Measurements from ENCODE around the gene UBE2G1. TPM values are rescaled to one million over a fixed set of nuclear protein-coding genes. Genes with fewer than 3 reads are reported as not detected.
"Not testable (repeated sequence)": the region's sequence is repeated elsewhere in the genome, so short reads cannot be mapped to it uniquely, and the experiment has no call there.

The UBE2G1 gene
- total RNA-seq (2014; rRNA removed; shearing (Covaris generic)), result 65.6 and 67.3 TPM in 2 replicates
- polyA plus RNA-seq (2014; cell fraction: nucleus; rRNA removed), result 55.2 and 62.8 TPM in 2 replicates

- DNase-seq (ENCODE audit: extremely low read depth, low read depth), result peak; percentile 97
Observed at GRCh38 chr17:4366327-4367063, at the start of gene UBE2G1. Gene UBE2G1 (minus strand): TSS chr17:4366675. CDS start chr17:4366316, 359 bp downstream.

- peak; percentile 83 for DNase-seq (ENCODE audit: extremely low read depth, low read depth)
Observed at GRCh38 chr17:4412933-4413831, 46.7 kb upstream of the UBE2G1 start.

GRCh38 chr17:4411201-4411600 lies 44.7 kb upstream of the UBE2G1 start:
- DNase-seq (ENCODE audit: extremely low read depth, low read depth), result no peak

GRCh38 chr17:4409659-4410058 lies 43.2 kb upstream of the UBE2G1 start:
- DNase-seq (ENCODE audit: extremely low read depth, low read depth), result no peak

- no peak for DNase-seq (ENCODE audit: extremely low read depth, low read depth)
Observed at GRCh38 chr17:4407851-4408250, 41.4 kb upstream of the UBE2G1 start.

GRCh38 chr17:4407216-4407615 lies 40.7 kb upstream of the UBE2G1 start:
- DNase-seq (ENCODE audit: extremely low read depth, low read depth), result no peak

- no peak for DNase-seq (ENCODE audit: extremely low read depth, low read depth)
Observed at GRCh38 chr17:4406386-4406785, 39.9 kb upstream of the UBE2G1 start.

- DNase-seq (ENCODE audit: extremely low read depth, low read depth), result no peak
Observed at GRCh38 chr17:4405699-4406098, 39.2 kb upstream of the UBE2G1 start.

GRCh38 chr17:4405038-4405669 lies 38.7 kb upstream of the UBE2G1 start:
- no peak for DNase-seq (ENCODE audit: extremely low read depth, low read depth)

- DNase-seq (ENCODE audit: extremely low read depth, low read depth), result no peak
Observed at GRCh38 chr17:4397840-4398239, 31.4 kb upstream of the UBE2G1 start.

- DNase-seq (ENCODE audit: extremely low read depth, low read depth), result no peak
Observed at GRCh38 chr17:4395111-4395478, 28.6 kb upstream of the UBE2G1 start.

GRCh38 chr17:4394208-4395110 lies 28.0 kb upstream of the UBE2G1 start:
- DNase-seq (ENCODE audit: extremely low read depth, low read depth), result no peak

- no peak for DNase-seq (ENCODE audit: extremely low read depth, low read depth)
Observed at GRCh38 chr17:4393806-4394205, 27.3 kb upstream of the UBE2G1 start.

GRCh38 chr17:4389079-4389478 lies 22.6 kb upstream of the UBE2G1 start:
- DNase-seq (ENCODE audit: extremely low read depth, low read depth), result no peak

GRCh38 chr17:4387137-4387536 lies 20.7 kb upstream of the UBE2G1 start:
- no peak for DNase-seq (ENCODE audit: extremely low read depth, low read depth)

- DNase-seq (ENCODE audit: extremely low read depth, low read depth), result no peak
Observed at GRCh38 chr17:4386406-4386805, 19.9 kb upstream of the UBE2G1 start.

- no peak for DNase-seq (ENCODE audit: extremely low read depth, low read depth)
Observed at GRCh38 chr17:4381690-4382671, 15.5 kb upstream of the UBE2G1 start.

GRCh38 chr17:4378626-4379025 lies 12.2 kb upstream of the UBE2G1 start:
- DNase-seq (ENCODE audit: extremely low read depth, low read depth), result no peak

- not testable (repeated sequence) for DNase-seq (ENCODE audit: extremely low read depth, low read depth)
Observed at GRCh38 chr17:4377247-4377646, 10.8 kb upstream of the UBE2G1 start.
